K562 (cell line): Measurements from ENCODE around the gene WWC2. TPM values are rescaled to one million over a fixed set of nuclear protein-coding genes. Genes with fewer than 3 reads are reported as not detected.

Experiments used
- ATF2 ChIP-seq: sonication (generic); formaldehyde crosslinking; IDR thresholded peaks from 2 replicates; pipeline ENCODE4 v1.8.1; 2022; ENCODE audit warnings: missing genetic modification reagents
- CHAMP1 ChIP-seq: fragments of 450-650 bp; IDR thresholded peaks from 2 replicates; pipeline ENCODE4 v1.6.1; 2016; ENCODE audit warnings: mild to moderate bottlenecking
- CREB3 ChIP-seq: fragments of 450-650 bp; conservative IDR thresholded peaks from 2 replicates; pipeline ENCODE4 v1.6.1; 2016; ENCODE audit warnings: missing genetic modification characterization, low read depth, mild to moderate bottlenecking, missing compliant biosample characterization, moderate library complexity
- DPF2 ChIP-seq: fragments of 450-650 bp; IDR thresholded peaks from 2 replicates; pipeline ENCODE4 v1.6.1; 2016
- EGR1 ChIP-seq: fragments of 450-650 bp; conservative IDR thresholded peaks from 2 replicates; pipeline ENCODE4 v1.6.1; 2017; ENCODE audit warnings: mild to moderate bottlenecking
- FOXA1 ChIP-seq: fragments of 450-650 bp; IDR thresholded peaks from 2 replicates; pipeline ENCODE4 v1.6.1; 2016; ENCODE audit warnings: mild to moderate bottlenecking, borderline replicate concordance
- FOXA3 ChIP-seq, 2 experiments: fragments of 450-650 bp in 1 of 2; sonication (generic) in 1 of 2; formaldehyde crosslinking; IDR thresholded peaks in 1 of 2; conservative IDR thresholded peaks in 1 of 2; 2 replicates each; pipeline versions ENCODE4 v1.4.0 to v1.8.0; 2020 to 2022; ENCODE audit warnings: mild to moderate bottlenecking in 2 of 2, missing genetic modification reagents in 1 of 2
- NR3C1 ChIP-seq: sonication (generic); formaldehyde crosslinking; IDR thresholded peaks from 2 replicates; pipeline ENCODE4 v1.8.1; 2022; ENCODE audit warnings: missing genetic modification reagents
- OTX1 ChIP-seq: fragments of 450-650 bp; formaldehyde crosslinking; IDR thresholded peaks from 2 replicates; pipeline ENCODE4 v1.4.0; 2022; ENCODE audit warnings: mild to moderate bottlenecking
- REST ChIP-seq, 2 experiments: fragments of 450-650 bp; formaldehyde crosslinking in 1 of 2; IDR thresholded peaks; 2 replicates each; pipeline versions ENCODE4 v1.4.0 to v1.6.1; 2014 to 2020; ENCODE audit warnings: mild to moderate bottlenecking in 2 of 2, borderline replicate concordance in 1 of 2, low read depth in 1 of 2
- TCF3 ChIP-seq: sonication (generic); formaldehyde crosslinking; IDR thresholded peaks from 2 replicates; pipeline ENCODE4 v1.4.0; 2020; ENCODE audit warnings: mild to moderate bottlenecking, missing genetic modification reagents
- ZNF212 ChIP-seq: fragments of 450-650 bp; formaldehyde crosslinking; IDR thresholded peaks from 2 replicates; pipeline ENCODE4 v1.4.0; 2020; ENCODE audit warnings: mild to moderate bottlenecking
- ZNF274 ChIP-seq: IDR thresholded peaks from 2 replicates; pipeline ENCODE4 v1.6.1; 2011; ENCODE audit warnings: low read depth, mild to moderate bottlenecking, low read length, moderate library complexity, borderline replicate concordance
- ZNF324 ChIP-seq: fragments of 250-450 bp; sonication (Bioruptor Pico); IDR thresholded peaks from 2 replicates; pipeline ENCODE4 v1.4.0; 2020; ENCODE audit warnings: mild to moderate bottlenecking
- polyA plus RNA-seq, 8 experiments: library from polyadenylated mRNA; depleted of rRNA in 4 of 8; stranded (reverse) in 5 of 8; unstranded in 3 of 8; fragments of >200 nt; fragmentation: Nextera tagmentation in 2 of 8; fragmentation: Illumina TruSeq in 1 of 8; extraction: Ambion mirVana in 2 of 8; extraction: Trizol in 1 of 8; gene quantifications; 2 replicates each; pipeline versions ENCODE4 v1.2.1 to v1.2.3, GENCODE V29; 2011 to 2014; ENCODE audit warnings: inconsistent platforms in 1 of 8, missing spikeins in 1 of 8
- total RNA-seq, 7 experiments: library from RNA; depleted of rRNA in 6 of 7; stranded (reverse); fragments of >200 nt in 6 of 7; fragmentation: Illumina TruSeq in 2 of 7; extraction: Trizol in 2 of 7; gene quantifications; 2 replicates each; pipeline versions ENCODE4 v1.2.1 to v1.2.3, GENCODE V29; 2011 to 2021; ENCODE audit warnings: low replicate concordance in 1 of 7

WWC2 gene
- total and polyA plus RNA-seq, 9 of the 15 experiments (the other 6 are each of a cell fraction or from before 2014, with no cell fraction given) = 3.7 to 39.4 (median 19.6) TPM

GRCh38 chr4:183182873-183183725 lies 84.0 kb downstream of the WWC2 start (continued):
- TF ChIP-seq REST (IDR thresholded peaks at IDR 0.05; ENCODE audit: borderline replicate concordance) (no peak), REST (CRISPR knock-in tag; IDR thresholded peaks at IDR 0.05; ENCODE audit: low read depth) (no peak), CREB3 (tag) (no peak), FOXA3 (CRISPR knock-in tag; conservative IDR thresholded peaks at IDR 0.05 in 1 of 2, IDR thresholded peaks at IDR 0.05 in 1 of 2) (no peak), FOXA1 (no peak), TCF3 (peak; percentile 49; the same call in 1 of the 2 replicates), CHAMP1 (no peak), ZNF324 (CRISPR knock-in tag) (no peak), NR3C1 (CRISPR knock-in tag) (no peak), ZNF274 (no peak), ATF2 (CRISPR knock-in tag) (no peak), DPF2 (peak; percentile 92), OTX1 (no peak), EGR1 (peak; percentile 54), ZNF212 (CRISPR knock-in tag) (no peak)
